ENCODE results near the gene DMRTB1. TPM values are rescaled to one million over a fixed set of nuclear protein-coding genes. Genes with fewer than 3 reads are reported as not detected.

The DMRTB1 gene
- total RNA-seq, 2 donors from 2014 or later: not detected

DNA sequence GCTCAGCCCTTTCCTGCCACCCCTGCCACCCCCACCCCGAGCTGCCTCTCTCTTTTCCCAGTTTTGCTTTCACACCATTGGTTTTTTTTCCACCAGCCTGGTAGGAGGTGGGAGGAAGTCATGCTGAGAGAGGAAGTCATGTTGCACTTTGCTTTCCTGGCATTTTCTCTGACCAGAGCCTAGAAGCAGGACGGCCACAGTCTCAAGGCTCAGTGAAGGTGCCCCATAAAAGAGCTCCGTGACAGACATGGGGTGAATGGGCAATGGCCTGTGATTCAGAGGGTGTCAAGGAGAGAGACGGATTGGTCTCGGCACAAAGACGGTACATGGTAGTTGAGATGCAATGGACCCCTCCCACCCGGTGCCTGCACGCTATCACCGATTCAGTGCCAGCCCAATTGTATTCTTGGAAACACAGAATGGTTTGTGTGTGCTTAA, 42.1 kb upstream of the DMRTB1 start:
- TF ChIP-seq, protein P1, sequence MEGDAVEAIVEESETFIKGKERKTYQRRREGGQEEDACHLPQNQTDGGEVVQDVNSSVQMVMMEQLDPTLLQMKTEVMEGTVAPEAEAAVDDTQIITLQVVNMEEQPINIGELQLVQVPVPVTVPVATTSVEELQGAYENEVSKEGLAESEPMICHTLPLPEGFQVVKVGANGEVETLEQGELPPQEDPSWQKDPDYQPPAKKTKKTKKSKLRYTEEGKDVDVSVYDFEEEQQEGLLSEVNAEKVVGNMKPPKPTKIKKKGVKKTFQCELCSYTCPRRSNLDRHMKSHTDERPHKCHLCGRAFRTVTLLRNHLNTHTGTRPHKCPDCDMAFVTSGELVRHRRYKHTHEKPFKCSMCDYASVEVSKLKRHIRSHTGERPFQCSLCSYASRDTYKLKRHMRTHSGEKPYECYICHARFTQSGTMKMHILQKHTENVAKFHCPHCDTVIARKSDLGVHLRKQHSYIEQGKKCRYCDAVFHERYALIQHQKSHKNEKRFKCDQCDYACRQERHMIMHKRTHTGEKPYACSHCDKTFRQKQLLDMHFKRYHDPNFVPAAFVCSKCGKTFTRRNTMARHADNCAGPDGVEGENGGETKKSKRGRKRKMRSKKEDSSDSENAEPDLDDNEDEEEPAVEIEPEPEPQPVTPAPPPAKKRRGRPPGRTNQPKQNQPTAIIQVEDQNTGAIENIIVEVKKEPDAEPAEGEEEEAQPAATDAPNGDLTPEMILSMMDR (IDR thresholded peaks at IDR 0.05): no peak
- H3K27me3 ChIP-seq: no peaks in the 10 kb centered on the region

DNA sequence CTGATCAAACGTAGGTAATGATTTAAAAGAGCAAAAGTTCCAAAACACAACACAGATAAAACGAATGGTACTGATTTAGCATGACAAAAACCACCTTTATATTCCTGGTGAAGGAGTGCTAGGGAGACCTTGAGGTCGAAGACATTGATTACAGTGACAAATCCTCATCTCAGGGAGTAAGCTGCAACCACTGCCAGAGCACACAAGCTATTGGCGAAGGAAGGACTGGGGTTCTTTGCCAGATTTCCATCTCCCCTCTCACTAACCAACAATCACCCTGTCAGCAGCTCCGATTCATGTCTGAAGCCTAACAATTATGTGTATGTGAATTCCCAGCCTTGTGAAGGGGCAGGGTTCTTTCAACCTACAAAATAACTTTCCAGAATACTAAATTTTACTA, 40.2 kb upstream of the DMRTB1 start:
- peaks cover 0 to 11% of the 10 kb centered on the region in 2 donors for H3K9me3 ChIP-seq
- H3K27ac ChIP-seq: no peak overlapping the region
- TF ChIP-seq, protein P1 (IDR thresholded peaks at IDR 0.05): no peak
- H3K4me3 ChIP-seq: no peak overlapping the region
- peak; percentile 1 for DNase-seq (ENCODE audit: low spot score)
- H3K27me3 ChIP-seq: no peaks in the 10 kb centered on the region
- no peaks in the 10 kb centered on the region for H3K36me3 ChIP-seq
- H3K4me1 ChIP-seq: no peaks in the 10 kb centered on the region

More for the DNA sequence above, 42.1 kb upstream of the DMRTB1 start:
- peaks cover 0 to 11% of the 10 kb centered on the region in 2 donors for H3K9me3 ChIP-seq
- H3K4me1 ChIP-seq: no peaks in the 10 kb centered on the region
- no peaks in the 10 kb centered on the region for H3K36me3 ChIP-seq
- H3K4me3 ChIP-seq: no peak overlapping the region
- H3K27ac ChIP-seq: no peak overlapping the region
- peak; percentile 21 for DNase-seq (ENCODE audit: low spot score)

DNA sequence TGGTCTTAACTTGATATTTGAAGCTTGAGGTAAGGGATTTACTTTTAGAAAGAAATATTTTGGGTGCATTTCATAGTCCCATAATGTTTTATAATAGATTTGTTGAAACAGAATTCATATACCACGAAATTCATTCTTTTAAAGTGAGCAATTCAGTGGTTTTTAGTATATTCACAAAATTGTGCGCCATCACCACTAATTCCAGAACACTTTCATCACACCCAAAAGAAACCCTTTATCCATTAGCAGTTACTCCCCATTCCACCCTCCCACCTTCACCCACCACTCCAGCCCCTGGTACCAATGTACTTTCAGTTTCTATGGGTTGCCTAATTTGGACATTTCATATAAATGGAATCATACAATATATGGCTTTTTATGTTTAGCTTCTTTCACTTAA, 38.9 kb upstream of the DMRTB1 start:
- Histone ChIP-seq H3K9me3 (peaks cover 0 to 11% of the 10 kb centered on the region in 2 donors), H3K4me1 (no peaks in the 10 kb centered on the region), H3K27ac (no peak overlapping the region), H3K36me3 (no peaks in the 10 kb centered on the region), H3K27me3 (no peaks in the 10 kb centered on the region), H3K4me3 (no peak overlapping the region)
- TF ChIP-seq, protein P1 (IDR thresholded peaks at IDR 0.05): no peak
- DNase-seq (ENCODE audit: low spot score): no peak

DNA sequence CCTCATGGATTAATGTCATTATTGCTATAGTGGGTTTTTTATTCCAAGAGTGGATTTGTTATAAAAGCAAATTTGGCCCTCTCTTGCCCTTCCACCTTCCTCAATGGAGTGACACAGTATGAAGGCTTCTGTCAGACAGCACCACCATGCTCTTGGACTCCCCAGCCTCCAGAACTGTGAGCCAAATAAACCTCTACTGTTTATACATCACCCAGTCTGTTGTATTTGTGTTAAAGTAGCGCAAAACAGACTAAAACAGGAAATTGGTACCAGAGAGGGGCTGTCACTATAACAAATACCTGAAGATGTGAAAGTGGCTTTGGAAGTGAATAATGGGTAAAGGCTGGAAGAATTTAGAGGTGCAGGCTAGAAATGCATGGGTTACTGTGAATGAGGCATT, 38.0 kb upstream of the DMRTB1 start:
- no peaks in the 10 kb centered on the region for H3K27me3 ChIP-seq
- H3K27ac ChIP-seq: no peak overlapping the region
- peaks cover 0 to 11% of the 10 kb centered on the region in 2 donors for H3K9me3 ChIP-seq
- H3K4me3 ChIP-seq: no peak overlapping the region
- no peaks in the 10 kb centered on the region for H3K4me1 ChIP-seq
- DNase-seq (ENCODE audit: low spot score): no peak
- H3K36me3 ChIP-seq: no peaks in the 10 kb centered on the region
- TF ChIP-seq, protein P1 (IDR thresholded peaks at IDR 0.05): no peak

DNA sequence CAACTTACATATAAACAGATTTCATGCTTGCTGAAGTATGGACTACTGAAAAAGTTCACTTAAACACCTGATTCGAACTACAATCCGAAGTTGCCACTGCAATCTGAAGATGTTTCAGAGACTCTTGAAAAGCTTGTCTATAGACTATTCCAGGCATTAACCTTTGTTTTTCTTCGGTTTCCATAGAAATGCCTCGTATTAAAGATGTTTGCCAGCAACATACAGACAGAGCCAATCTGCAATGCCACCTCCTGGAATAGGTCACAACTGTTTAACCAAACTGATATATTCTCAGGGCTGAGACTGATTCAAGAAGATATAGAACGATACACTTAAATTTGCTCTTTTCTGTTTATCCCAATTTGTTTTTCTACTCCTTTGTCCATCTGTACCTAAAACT, 28.9 kb upstream of the DMRTB1 start:
- Histone ChIP-seq H3K4me1 (no peaks in the 10 kb centered on the region), H3K4me3 (no peak overlapping the region), H3K27ac (no peak overlapping the region), H3K27me3 (no peaks in the 10 kb centered on the region), H3K36me3 (no peaks in the 10 kb centered on the region), H3K9me3 (no peaks in the 10 kb centered on the region)
- DNase-seq (ENCODE audit: low spot score): no peak
- TF ChIP-seq, protein P1 (IDR thresholded peaks at IDR 0.05): no peak

DNA sequence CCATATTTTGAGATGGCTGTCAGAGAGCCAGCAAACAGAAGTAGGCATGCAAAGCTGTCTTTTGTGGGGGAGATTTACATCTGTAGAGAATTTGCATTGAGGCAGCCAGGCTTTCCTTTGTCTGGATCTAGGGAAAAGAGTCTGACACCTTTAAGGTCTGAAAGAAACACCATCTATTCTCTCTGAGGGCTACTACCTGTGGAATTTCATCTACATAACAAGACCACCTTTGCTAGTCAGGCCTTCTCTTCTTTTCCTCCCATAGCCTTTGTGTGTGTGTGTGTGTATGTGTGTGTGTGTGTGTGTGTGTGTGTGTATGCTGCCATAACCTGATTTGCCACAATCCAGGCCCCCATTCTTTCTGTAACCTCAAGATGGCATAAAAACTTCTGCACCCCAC, 28.4 kb upstream of the DMRTB1 start:
- Histone ChIP-seq H3K9me3 (no peaks in the 10 kb centered on the region), H3K27ac (no peak overlapping the region), H3K36me3 (no peaks in the 10 kb centered on the region), H3K27me3 (no peaks in the 10 kb centered on the region), H3K4me3 (no peak overlapping the region), H3K4me1 (no peaks in the 10 kb centered on the region)
- no peak for DNase-seq (ENCODE audit: low spot score)
- TF ChIP-seq, protein P1 (IDR thresholded peaks at IDR 0.05): no peak

Measured in right atrium auricular region (tissue), 2 donors.